ENCODE measurements around the gene PCDHA1. TPM values are rescaled to one million over a fixed set of nuclear protein-coding genes. Genes with fewer than 3 reads are reported as not detected.
A peak's percentile ranks its signal among the peaks of the same experiment; 100 is the strongest.
"Not testable (repeated sequence)": the region's sequence is repeated elsewhere in the genome, so short reads cannot be mapped to it uniquely, and the experiment has no call there.

PCDHA1 gene
- total RNA-seq, 6 donors from 2014 or later, result 0.13 TPM; not detected in 5

DNA sequence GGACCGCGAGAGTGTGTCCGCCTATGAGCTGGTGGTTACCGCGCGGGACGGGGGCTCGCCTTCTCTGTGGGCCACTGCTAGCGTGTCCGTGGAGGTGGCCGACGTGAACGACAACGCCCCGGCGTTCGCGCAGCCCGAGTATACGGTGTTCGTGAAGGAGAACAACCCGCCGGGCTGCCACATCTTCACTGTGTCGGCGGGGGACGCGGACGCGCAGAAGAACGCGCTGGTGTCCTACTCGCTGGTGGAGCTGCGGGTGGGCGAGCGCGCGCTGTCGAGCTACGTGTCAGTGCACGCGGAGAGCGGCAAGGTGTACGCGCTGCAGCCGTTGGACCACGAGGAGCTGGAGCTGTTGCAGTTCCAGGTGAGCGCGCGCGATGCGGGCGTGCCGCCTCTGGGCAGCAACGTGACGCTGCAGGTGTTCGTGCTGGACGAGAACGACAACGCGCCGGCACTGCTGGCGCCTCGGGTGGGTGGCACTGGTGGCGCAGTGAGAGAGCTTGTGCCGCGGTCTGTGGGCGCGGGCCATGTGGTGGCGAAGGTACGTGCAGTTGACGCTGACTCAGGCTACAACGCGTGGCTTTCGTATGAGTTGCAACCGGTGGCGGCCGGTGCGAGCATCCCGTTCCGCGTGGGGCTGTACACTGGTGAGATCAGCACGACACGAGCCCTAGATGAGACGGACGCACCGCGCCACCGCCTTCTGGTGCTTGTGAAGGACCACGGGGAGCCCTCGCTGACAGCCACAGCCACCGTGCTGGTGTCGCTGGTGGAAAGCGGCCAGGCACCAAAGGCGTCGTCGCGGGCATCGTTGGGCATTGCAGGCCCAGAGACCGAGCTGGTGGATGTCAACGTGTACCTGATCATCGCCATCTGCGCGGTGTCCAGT lies 49.9 kb downstream of the PCDHA1 start:
- no peak overlapping the region for H3K27ac ChIP-seq
- no peaks in the 10 kb centered on the region for H3K4me1 ChIP-seq
- TF ChIP-seq EP300 (IDR thresholded peaks at IDR 0.05) (no peak), POLR2AphosphoS5 (IDR thresholded peaks at IDR 0.05) (no peak), POLR2A (IDR thresholded peaks at IDR 0.05) (no peak)
- TF ChIP-seq, protein P1, sequence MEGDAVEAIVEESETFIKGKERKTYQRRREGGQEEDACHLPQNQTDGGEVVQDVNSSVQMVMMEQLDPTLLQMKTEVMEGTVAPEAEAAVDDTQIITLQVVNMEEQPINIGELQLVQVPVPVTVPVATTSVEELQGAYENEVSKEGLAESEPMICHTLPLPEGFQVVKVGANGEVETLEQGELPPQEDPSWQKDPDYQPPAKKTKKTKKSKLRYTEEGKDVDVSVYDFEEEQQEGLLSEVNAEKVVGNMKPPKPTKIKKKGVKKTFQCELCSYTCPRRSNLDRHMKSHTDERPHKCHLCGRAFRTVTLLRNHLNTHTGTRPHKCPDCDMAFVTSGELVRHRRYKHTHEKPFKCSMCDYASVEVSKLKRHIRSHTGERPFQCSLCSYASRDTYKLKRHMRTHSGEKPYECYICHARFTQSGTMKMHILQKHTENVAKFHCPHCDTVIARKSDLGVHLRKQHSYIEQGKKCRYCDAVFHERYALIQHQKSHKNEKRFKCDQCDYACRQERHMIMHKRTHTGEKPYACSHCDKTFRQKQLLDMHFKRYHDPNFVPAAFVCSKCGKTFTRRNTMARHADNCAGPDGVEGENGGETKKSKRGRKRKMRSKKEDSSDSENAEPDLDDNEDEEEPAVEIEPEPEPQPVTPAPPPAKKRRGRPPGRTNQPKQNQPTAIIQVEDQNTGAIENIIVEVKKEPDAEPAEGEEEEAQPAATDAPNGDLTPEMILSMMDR (IDR thresholded peaks at IDR 0.05), result no peak
- no peaks in the 10 kb centered on the region for H3K36me3 ChIP-seq
- ATAC-seq (ENCODE audit: low FRiP score in 2 of 2) (no peak), DNase-seq (peak in 1 of 2 donors; percentile 82)
- H3K9me3 ChIP-seq, result peaks cover 7 to 30% (median 24%) of the 10 kb centered on the region in 4 donors
- no peaks in the 10 kb centered on the region for H3K27me3 ChIP-seq
- H3K4me3 ChIP-seq, result no peak overlapping the region
- 57 to 63% methylated on average over 17 to 80 of the region's 103 CpGs for WGBS, 2 donors

DNA sequence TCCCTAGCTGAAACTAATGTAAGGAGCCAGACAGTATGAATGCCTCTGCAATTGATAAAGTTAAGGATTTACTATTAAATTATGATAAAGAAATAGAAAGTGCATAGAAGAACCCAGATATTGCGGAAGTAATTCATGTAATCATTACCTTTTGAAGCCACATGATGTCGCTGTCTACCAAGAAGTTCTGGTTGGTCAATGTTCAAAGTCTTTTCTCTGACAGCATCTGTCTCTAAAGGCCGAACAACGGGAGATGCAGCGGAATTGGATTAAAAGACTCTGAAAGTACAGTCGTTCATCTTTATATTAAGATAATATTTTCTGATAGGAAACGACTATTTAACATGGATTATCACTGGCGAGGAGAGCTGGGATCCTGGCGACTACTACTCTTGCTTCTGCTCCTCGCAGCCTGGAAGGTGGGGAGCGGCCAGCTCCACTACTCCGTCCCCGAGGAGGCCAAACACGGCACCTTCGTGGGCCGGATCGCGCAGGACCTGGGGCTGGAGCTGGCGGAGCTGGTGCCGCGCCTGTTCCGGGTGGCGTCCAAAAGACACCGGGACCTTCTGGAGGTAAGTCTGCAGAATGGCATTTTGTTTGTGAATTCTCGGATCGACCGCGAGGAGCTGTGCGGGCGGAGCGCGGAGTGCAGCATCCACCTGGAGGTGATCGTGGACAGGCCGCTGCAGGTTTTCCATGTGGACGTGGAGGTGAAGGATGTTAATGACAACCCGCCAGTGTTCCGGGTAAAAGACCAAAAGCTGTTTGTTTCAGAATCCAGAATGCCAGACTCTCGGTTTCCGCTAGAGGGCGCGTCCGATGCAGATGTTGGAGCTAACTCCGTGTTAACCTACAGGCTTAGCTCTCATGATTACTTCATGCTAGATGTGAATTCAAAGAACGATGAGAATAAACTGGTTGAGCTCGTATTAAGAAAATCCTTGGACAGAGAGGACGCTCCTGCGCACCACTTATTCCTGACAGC lies 55.3 kb downstream of the PCDHA1 start, which contains the start of gene PCDHA8:
Gene PCDHA8, plus strand, starts transcription at position 210 of the 985 bp plus-strand sequence. Its CDS starts 135 bp downstream, at position 345.
- Histone ChIP-seq H3K9me3 (peaks cover 3 to 34% (median 29%) of the 10 kb centered on the region in 4 donors), H3K4me3 (no peak within 1 kb of the TSS), H3K27me3 (no peaks in the 10 kb centered on the region), H3K36me3 (no peaks in the 10 kb centered on the region), H3K4me1 (no peaks in the 10 kb centered on the region), H3K27ac (no peak within 1 kb of the TSS)
- ATAC-seq (ENCODE audit: low FRiP score in 2 of 2) (no peak), DNase-seq (peak in 1 of 2 donors; percentile 49)
- no peak for TF ChIP-seq POLR2A (IDR thresholded peaks at IDR 0.05)
- TF ChIP-seq, protein P1 (IDR thresholded peaks at IDR 0.05), result no peak
- TF ChIP-seq EP300 (IDR thresholded peaks at IDR 0.05), result no peak
- WGBS, 2 donors, result 25 to 34% methylated on average over 43 to 47 of the region's 47 CpGs

DNA sequence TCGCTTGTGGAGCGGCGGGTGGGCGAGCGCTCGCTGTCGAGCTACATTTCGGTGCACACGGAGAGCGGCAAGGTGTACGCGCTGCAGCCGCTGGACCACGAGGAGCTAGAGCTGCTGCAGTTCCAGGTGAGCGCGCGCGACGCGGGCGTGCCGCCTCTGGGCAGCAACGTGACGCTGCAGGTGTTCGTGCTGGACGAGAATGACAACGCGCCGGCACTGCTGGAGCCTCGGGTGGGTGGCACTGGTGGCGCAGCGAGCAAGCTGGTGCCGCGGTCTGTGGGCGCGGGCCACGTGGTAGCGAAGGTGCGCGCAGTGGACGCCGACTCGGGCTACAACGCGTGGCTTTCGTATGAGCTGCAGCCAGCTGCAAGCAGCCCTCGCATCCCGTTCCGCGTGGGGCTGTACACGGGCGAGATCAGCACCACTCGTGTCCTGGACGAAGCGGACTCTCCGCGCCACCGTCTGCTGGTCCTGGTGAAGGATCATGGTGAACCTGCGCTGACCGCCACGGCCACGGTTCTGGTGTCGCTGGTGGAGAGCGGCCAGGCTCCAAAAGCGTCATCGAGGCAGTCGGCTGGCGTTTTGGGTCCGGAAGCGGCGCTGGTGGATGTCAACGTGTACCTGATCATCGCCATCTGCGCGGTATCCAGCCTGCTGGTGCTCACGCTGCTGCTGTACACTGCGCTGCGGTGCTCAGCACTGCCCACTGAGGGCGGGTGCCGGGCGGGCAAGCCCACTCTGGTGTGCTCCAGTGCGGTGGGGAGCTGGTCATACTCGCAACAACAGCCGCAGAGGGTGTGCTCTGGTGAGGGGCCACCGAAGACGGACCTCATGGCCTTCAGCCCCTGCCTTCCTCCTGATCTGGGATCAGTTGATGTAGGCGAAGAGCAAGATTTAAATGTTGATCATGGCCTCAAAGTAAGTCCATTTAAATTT lies 57.1 kb downstream of the PCDHA1 start:
- Histone ChIP-seq H3K27ac (no peak overlapping the region), H3K36me3 (no peaks in the 10 kb centered on the region), H3K4me1 (no peaks in the 10 kb centered on the region), H3K27me3 (no peaks in the 10 kb centered on the region), H3K9me3 (peaks cover 0 to 31% (median 25%) of the 10 kb centered on the region in 4 donors), H3K4me3 (no peak overlapping the region)
- no peak for ATAC-seq (ENCODE audit: low FRiP score in 2 of 2)
- peak in 1 of 2 donors; percentile 79 for DNase-seq
- 48 to 66% methylated on average over 11 to 75 of the region's 87 CpGs for WGBS, 2 donors
- TF ChIP-seq, protein P1 (IDR thresholded peaks at IDR 0.05), result no peak
- TF ChIP-seq POLR2A (IDR thresholded peaks at IDR 0.05), result no peak
- TF ChIP-seq POLR2AphosphoS5 (IDR thresholded peaks at IDR 0.05), result no peak
- TF ChIP-seq EP300 (IDR thresholded peaks at IDR 0.05), result no peak

DNA sequence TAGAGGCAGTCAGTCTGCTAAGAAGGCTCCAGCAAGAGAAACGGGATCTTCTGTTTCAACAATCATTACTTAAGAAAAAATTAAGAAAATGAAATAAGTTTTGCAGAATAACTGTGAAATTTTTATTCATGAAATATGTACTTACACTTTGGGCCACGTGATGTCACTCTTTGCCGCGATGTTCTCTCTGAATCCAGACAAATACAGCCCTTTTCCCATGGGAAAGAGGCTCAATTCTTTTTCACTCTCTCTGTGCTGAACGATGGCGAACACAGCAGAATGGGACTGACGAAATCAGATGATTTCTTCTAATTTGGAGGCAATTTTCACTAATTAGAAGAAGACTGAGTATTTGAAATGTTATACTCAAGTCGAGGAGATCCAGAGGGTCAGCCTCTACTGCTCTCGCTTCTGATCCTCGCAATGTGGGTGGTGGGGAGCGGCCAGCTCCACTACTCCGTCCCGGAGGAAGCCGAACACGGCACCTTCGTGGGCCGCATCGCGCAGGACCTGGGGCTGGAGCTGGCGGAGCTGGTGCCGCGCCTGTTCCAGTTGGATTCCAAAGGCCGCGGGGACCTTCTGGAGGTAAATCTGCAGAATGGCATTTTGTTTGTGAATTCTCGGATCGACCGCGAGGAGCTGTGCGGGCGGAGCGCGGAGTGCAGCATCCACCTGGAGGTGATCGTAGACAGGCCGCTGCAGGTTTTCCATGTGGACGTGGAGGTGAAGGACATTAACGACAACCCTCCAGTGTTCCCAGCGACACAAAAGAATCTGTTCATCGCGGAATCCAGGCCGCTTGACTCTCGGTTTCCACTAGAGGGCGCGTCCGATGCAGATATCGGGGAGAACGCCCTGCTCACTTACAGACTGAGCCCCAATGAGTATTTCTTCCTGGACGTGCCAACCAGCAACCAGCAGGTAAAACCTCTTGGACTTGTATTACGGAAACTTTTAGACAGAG lies 62.5 kb downstream of the PCDHA1 start, which contains the start of gene PCDHA9:
Gene PCDHA9, plus strand, starts transcription at position 244 of the 964 bp plus-strand sequence. Its CDS starts 114 bp downstream, at position 358.
- ATAC-seq (ENCODE audit: low FRiP score in 2 of 2); H3K36me3 ChIP-seq; H3K4me1 ChIP-seq; H3K27me3 ChIP-seq; H3K27ac ChIP-seq: not testable (repeated sequence)
- Histone ChIP-seq H3K9me3 (peaks cover 0 to 27% (median 24%) of the 10 kb centered on the region in 4 donors), H3K4me3 (peak within 1 kb of the TSS in 1 of 4 donors; percentile 5)
- WGBS, 2 donors, result 29 to 36% methylated on average over 11 to 37 of the region's 48 CpGs
- DNase-seq, result peak in 1 of 2 donors; percentile 65

DNA sequence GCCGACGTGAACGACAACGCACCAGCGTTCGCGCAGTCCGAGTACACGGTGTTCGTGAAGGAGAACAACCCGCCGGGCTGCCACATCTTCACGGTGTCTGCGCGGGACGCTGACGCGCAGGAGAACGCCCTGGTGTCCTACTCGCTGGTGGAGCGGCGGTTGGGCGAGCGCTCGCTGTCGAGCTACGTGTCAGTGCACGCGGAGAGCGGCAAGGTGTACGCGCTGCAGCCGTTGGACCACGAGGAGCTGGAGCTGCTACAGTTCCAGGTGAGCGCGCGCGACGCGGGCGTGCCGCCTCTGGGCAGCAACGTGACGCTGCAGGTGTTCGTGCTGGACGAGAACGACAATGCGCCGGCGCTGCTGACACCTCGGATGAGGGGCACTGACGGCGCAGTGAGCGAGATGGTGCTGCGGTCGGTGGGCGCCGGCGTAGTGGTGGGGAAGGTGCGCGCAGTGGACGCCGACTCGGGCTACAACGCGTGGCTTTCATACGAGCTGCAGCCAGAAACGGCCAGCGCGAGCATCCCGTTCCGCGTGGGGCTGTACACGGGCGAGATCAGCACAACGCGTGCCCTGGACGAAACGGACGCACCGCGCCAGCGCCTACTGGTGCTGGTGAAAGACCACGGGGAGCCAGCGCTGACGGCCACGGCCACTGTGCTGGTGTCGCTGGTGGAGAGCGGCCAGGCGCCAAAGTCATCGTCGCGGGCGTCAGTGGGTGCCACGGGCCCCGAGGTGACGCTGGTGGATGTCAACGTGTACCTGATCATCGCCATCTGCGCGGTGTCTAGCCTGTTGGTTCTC lies 64.1 kb downstream of the PCDHA1 start:
- not testable (repeated sequence) for H3K4me1 ChIP-seq; H3K4me3 ChIP-seq; H3K27me3 ChIP-seq; ATAC-seq (ENCODE audit: low FRiP score in 2 of 2); H3K36me3 ChIP-seq; H3K27ac ChIP-seq
- 52 to 58% methylated on average over 44 to 96 of the region's 101 CpGs for WGBS, 2 donors
- peaks cover 0 to 24% (median 20%) of the 10 kb centered on the region in 4 donors for H3K9me3 ChIP-seq
- DNase-seq, result peak in 1 of 2 donors; percentile 80
